ENCODE data around the gene SLC18A3.

The SLC18A3 gene

DNA sequence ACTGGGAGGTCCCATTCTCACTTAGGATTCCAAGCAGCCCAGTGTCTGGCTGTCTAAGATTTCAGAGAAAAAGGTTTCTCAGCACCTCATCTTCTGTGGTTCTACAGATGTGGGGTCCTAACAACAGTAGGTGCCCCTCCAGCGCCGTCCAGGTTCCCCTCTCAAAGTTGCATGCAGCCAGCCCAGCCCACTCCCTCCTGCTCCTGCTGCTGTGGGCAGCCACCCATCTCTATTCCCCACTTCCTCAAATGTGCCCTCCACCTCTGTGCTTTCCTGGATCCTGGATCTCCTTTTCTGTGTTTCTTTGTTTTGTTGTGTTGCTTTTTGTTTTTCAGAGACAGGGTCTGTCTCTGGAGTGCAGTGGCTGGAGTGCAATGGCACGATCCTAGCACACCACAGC is 13.3 kb upstream of the SLC18A3 start:
- H3K36me3 ChIP-seq (ENCODE audit: control insufficient read depth, low read depth, low read length) = no peaks in the 10 kb centered on the region
- peaks cover 3% of the 10 kb centered on the region for H3K27me3 ChIP-seq (ENCODE audit: control insufficient read depth, insufficient read depth, low read length)
- H3K27ac ChIP-seq (ENCODE audit: low read length) = no peak overlapping the region
- H3K9ac ChIP-seq (ENCODE audit: low read length) = no peak overlapping the region
- H3K4me1 ChIP-seq (ENCODE audit: control insufficient read depth, low read depth, low read length) = peaks cover 4% of the 10 kb centered on the region
- no peak overlapping the region for H3K4me3 ChIP-seq (ENCODE audit: low read length)
- H3K9me3 ChIP-seq (ENCODE audit: control insufficient read depth, low read depth, low read length) = no peaks in the 10 kb centered on the region

DNA sequence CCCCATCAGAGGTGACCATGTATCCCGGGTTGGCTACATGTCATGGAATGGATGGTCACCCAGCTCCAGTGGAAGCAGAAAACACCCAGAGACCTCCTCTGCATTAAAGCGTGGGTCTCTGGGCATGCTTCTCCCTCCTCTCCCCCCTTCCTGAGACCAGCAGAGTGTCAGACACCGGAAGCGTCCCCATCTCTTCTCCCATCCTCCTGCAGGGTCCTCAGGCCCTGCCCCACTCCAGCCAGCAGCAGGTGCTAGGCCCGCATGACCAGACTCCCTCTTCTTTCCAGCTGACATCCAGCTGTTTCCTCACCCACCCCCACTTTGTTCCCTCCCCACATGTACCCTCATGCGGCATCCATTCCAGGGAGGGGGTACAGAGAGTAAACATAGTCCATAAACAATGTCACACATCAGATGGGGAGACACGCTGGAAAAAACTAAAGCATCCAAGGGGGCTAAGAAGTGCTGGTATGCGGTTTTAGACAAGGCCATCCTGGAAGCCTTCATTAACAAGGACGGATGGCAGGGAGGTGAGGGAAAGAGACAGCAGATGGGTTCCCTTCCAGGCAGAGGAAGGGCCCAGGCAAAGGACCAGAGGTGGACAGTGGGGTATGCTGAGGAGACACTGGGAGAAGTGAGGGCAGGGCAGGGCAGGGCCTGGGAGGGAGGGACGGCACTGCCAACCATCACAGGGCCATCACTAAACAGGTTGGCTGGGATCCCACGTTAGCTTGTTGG is 12.5 kb upstream of the SLC18A3 start:
- Histone ChIP-seq H3K36me3 (ENCODE audit: control insufficient read depth, low read depth, low read length) (no peaks in the 10 kb centered on the region), H3K27me3 (ENCODE audit: control insufficient read depth, insufficient read depth, low read length) (peaks cover 10% of the 10 kb centered on the region), H3K9ac (ENCODE audit: low read length) (no peak overlapping the region), H3K4me1 (ENCODE audit: control insufficient read depth, low read depth, low read length) (peaks cover 4% of the 10 kb centered on the region), H3K27ac (ENCODE audit: low read length) (no peak overlapping the region), H3K9me3 (ENCODE audit: control insufficient read depth, low read depth, low read length) (no peaks in the 10 kb centered on the region), H3K4me3 (ENCODE audit: low read length) (no peak overlapping the region)

DNA sequence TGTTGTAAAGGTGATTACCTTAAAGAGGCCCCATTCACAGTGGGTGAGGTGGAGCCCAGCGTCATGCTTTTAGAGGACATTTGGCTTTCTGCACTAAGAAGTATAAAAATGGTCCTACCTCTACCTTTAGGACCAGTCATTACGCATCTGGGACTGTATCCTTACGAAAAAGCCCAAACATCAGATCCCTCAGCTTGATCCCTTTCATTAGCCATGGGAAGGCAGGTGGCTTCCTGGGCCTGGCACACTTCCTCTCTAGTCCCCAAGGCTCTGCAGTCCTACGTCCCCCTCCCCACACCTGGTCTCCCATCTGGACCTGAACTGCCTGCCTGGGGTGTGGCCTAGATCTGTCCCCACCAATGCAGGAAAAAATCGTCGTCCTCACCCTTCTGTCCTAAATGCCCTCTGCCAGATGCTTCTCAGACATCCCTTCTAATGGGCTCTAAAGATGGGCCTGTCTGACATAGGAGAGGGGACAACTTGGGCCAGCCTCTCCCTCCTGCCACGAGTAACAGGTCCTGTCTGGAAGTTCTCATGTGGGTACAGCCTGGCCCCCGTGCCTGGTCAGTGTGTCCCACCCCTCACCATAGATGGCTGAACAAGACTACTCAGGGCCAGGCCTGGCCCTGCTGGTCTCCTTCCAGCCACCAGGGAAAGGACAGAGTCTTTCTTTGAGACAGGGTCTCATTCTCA is 11.8 kb upstream of the SLC18A3 start:
- H3K4me1 ChIP-seq (ENCODE audit: control insufficient read depth, low read depth, low read length) = peaks cover 4% of the 10 kb centered on the region
- H3K27me3 ChIP-seq (ENCODE audit: control insufficient read depth, insufficient read depth, low read length) = peaks cover 17% of the 10 kb centered on the region
- no peak overlapping the region for H3K27ac ChIP-seq (ENCODE audit: low read length)
- H3K36me3 ChIP-seq (ENCODE audit: control insufficient read depth, low read depth, low read length) = no peaks in the 10 kb centered on the region
- H3K9me3 ChIP-seq (ENCODE audit: control insufficient read depth, low read depth, low read length) = no peaks in the 10 kb centered on the region
- no peak overlapping the region for H3K9ac ChIP-seq (ENCODE audit: low read length)
- H3K4me3 ChIP-seq (ENCODE audit: low read length) = no peak overlapping the region

GRCh38 chr10:49598986-49599385 is 11.1 kb upstream of the SLC18A3 start:
- Histone ChIP-seq H3K27me3 (ENCODE audit: control insufficient read depth, insufficient read depth, low read length) (peaks cover 24% of the 10 kb centered on the region), H3K4me3 (ENCODE audit: low read length) (no peak overlapping the region), H3K36me3 (ENCODE audit: control insufficient read depth, low read depth, low read length) (no peaks in the 10 kb centered on the region), H3K9ac (ENCODE audit: low read length) (no peak overlapping the region), H3K4me1 (ENCODE audit: control insufficient read depth, low read depth, low read length) (peaks cover 4% of the 10 kb centered on the region), H3K27ac (ENCODE audit: low read length) (no peak overlapping the region), H3K9me3 (ENCODE audit: control insufficient read depth, low read depth, low read length) (no peaks in the 10 kb centered on the region)

GRCh38 chr10:49599546-49599945 is 10.6 kb upstream of the SLC18A3 start:
- H3K27ac ChIP-seq (ENCODE audit: low read length) = no peak overlapping the region
- H3K36me3 ChIP-seq (ENCODE audit: control insufficient read depth, low read depth, low read length) = no peaks in the 10 kb centered on the region
- H3K9me3 ChIP-seq (ENCODE audit: control insufficient read depth, low read depth, low read length) = no peaks in the 10 kb centered on the region
- no peak overlapping the region for H3K4me3 ChIP-seq (ENCODE audit: low read length)
- no peak overlapping the region for H3K9ac ChIP-seq (ENCODE audit: low read length)
- H3K4me1 ChIP-seq (ENCODE audit: control insufficient read depth, low read depth, low read length) = peaks cover 4% of the 10 kb centered on the region
- H3K27me3 ChIP-seq (ENCODE audit: control insufficient read depth, insufficient read depth, low read length) = peaks cover 30% of the 10 kb centered on the region

DNA sequence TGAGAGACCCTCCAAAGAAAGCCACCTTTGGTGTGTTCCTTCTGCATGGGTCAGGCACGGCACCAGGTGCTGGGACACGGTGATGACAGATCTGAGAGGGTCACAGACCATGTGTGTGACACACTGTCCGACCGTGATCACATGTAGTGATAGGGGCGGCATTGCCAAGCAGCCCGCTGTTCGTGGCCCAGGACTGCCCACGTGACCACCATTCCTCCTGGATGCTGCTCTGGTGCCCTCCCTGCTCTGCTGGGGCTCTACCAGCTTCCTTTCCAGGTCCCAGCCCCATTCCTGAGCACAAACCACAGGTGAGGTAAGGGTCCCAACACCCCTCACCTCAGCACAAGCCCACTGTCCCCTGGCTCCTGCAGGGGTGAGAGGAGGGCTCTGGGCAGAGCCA is 10.1 kb upstream of the SLC18A3 start:
- Histone ChIP-seq H3K9ac (ENCODE audit: low read length) (no peak overlapping the region), H3K27ac (ENCODE audit: low read length) (no peak overlapping the region), H3K4me3 (ENCODE audit: low read length) (no peak overlapping the region), H3K4me1 (ENCODE audit: control insufficient read depth, low read depth, low read length) (peaks cover 4% of the 10 kb centered on the region), H3K9me3 (ENCODE audit: control insufficient read depth, low read depth, low read length) (no peaks in the 10 kb centered on the region), H3K27me3 (ENCODE audit: control insufficient read depth, insufficient read depth, low read length) (peaks cover 34% of the 10 kb centered on the region), H3K36me3 (ENCODE audit: control insufficient read depth, low read depth, low read length) (no peaks in the 10 kb centered on the region)

GRCh38 chr10:49600781-49601400 is 9.2 kb upstream of the SLC18A3 start:
- Histone ChIP-seq H3K4me3 (ENCODE audit: low read length) (no peak overlapping the region), H3K27ac (ENCODE audit: low read length) (no peak overlapping the region), H3K27me3 (ENCODE audit: control insufficient read depth, insufficient read depth, low read length) (peaks cover 42% of the 10 kb centered on the region), H3K4me1 (ENCODE audit: control insufficient read depth, low read depth, low read length) (peaks cover 4% of the 10 kb centered on the region), H3K36me3 (ENCODE audit: control insufficient read depth, low read depth, low read length) (no peaks in the 10 kb centered on the region), H3K9ac (ENCODE audit: low read length) (no peak overlapping the region), H3K9me3 (ENCODE audit: control insufficient read depth, low read depth, low read length) (no peaks in the 10 kb centered on the region)

GRCh38 chr10:49601857-49602256 is 8.3 kb upstream of the SLC18A3 start:
- Histone ChIP-seq H3K4me1 (ENCODE audit: control insufficient read depth, low read depth, low read length) (no peaks in the 10 kb centered on the region), H3K36me3 (ENCODE audit: control insufficient read depth, low read depth, low read length) (no peaks in the 10 kb centered on the region), H3K4me3 (ENCODE audit: low read length) (no peak overlapping the region), H3K9me3 (ENCODE audit: control insufficient read depth, low read depth, low read length) (no peaks in the 10 kb centered on the region), H3K27me3 (ENCODE audit: control insufficient read depth, insufficient read depth, low read length) (peaks cover 52% of the 10 kb centered on the region), H3K9ac (ENCODE audit: low read length) (no peak overlapping the region), H3K27ac (ENCODE audit: low read length) (no peak overlapping the region)

DNA sequence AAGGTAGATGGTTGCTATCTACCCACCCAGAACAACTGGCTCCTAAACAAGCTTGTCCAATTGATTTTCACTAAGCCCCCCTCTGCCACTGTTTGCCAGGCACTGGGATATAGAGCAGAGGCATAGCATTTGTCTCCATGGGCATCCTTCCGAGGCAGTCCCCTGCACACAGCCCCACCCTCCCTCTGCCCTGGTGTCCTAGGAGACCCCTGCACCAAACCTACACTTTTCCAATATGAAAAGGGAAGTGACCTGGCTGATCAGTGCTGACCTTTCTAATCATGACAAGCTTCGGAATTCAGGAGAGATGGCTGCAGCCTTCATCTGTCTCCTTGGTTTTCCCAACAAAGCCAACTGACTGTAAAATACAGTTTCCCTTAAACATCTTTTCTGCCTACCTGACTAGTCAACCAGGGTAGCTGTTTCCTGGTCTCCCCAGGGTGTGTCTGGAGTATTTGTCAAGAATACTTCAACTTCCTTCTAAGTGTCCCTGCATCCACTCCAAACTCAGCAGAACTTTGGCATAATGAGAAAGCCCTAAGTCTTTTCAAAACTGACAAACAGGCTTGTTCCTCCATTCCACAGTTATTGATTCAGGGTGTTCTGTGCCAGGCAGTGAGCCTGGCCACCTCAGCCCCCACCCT is 7.6 kb upstream of the SLC18A3 start:
- Histone ChIP-seq H3K27ac (ENCODE audit: low read length) (no peak overlapping the region), H3K36me3 (ENCODE audit: control insufficient read depth, low read depth, low read length) (no peaks in the 10 kb centered on the region), H3K27me3 (ENCODE audit: control insufficient read depth, insufficient read depth, low read length) (peaks cover 59% of the 10 kb centered on the region), H3K9me3 (ENCODE audit: control insufficient read depth, low read depth, low read length) (peaks cover 1% of the 10 kb centered on the region), H3K4me1 (ENCODE audit: control insufficient read depth, low read depth, low read length) (no peaks in the 10 kb centered on the region), H3K9ac (ENCODE audit: low read length) (no peak overlapping the region), H3K4me3 (ENCODE audit: low read length) (no peak overlapping the region)

DNA sequence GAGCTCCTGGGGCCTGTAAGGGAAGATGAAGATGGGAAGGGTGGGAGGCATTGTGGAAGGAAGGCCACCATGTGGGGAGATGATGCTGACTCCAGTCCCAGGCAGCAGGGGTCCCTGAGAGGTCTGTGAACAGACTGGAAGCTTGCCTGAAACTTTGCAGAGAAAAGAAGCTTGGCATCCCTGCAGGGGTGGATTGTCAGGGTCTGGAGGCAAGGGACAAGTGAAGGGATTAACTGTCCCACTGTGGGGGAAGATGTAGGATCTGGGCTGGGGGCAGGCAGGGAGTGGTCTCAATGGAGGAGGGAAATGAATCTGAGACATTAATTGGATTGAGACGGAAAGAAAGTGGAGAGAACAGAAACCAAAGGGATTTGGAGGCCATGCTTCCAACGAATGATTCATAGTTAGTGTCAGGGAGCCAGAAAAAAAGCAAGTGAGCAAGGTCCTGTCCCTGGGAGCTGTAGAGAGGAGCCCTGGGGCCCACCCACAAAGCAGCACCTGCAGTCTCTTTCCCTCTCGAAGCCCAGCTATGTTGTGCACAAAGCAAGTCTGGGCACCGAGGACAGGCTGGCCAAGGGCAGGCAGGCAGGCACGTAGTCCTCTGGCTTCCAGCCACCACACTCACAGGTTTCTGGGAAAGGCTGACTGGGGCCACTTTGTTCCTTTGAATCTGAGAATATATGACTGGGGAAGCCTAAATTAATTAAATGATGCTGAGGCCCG is 4.7 kb upstream of the SLC18A3 start:
- no peak overlapping the region for H3K27ac ChIP-seq (ENCODE audit: low read length)
- peaks cover 86% of the 10 kb centered on the region for H3K27me3 ChIP-seq (ENCODE audit: control insufficient read depth, insufficient read depth, low read length)

DNA sequence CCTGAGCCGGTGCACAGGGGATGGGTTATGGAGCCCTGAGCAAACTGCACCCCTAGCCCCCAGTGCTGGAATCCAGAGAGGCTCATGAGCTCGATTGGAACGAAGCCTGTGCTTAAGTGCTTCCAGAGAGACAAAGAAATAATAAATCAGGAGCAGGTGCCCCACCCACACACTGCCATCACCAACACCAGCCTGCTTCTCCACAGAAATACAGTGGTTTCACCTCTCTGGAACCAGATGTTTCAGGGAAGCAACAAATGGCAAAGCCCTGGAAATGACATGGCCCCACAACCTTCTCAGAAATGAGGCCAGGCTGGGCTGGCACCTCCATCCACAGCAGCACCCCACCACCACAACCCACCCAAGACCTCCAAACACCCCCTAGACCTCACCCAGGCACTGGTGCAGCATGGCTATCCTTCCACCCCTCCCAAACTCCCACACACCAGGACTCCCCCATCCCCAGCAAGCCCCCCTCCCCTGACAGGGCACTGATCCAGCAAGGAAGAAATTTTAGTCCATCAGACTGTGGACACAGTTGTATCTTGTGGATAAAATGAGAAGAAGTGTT is 4.1 kb upstream of the SLC18A3 start:
- no peak overlapping the region for H3K27ac ChIP-seq (ENCODE audit: low read length)
- H3K4me1 ChIP-seq (ENCODE audit: control insufficient read depth, low read depth, low read length) = no peaks in the 10 kb centered on the region
- peaks cover 92% of the 10 kb centered on the region for H3K27me3 ChIP-seq (ENCODE audit: control insufficient read depth, insufficient read depth, low read length)
- no peak overlapping the region for H3K9ac ChIP-seq (ENCODE audit: low read length)
- no peaks in the 10 kb centered on the region for H3K36me3 ChIP-seq (ENCODE audit: control insufficient read depth, low read depth, low read length)
- peaks cover 3% of the 10 kb centered on the region for H3K9me3 ChIP-seq (ENCODE audit: control insufficient read depth, low read depth, low read length)
- no peak overlapping the region for H3K4me3 ChIP-seq (ENCODE audit: low read length)

More for the DNA sequence above, 4.7 kb upstream of the SLC18A3 start:
- H3K4me1 ChIP-seq (ENCODE audit: control insufficient read depth, low read depth, low read length) = no peaks in the 10 kb centered on the region
- no peak overlapping the region for H3K4me3 ChIP-seq (ENCODE audit: low read length)
- H3K9ac ChIP-seq (ENCODE audit: low read length) = no peak overlapping the region
- peaks cover 3% of the 10 kb centered on the region for H3K9me3 ChIP-seq (ENCODE audit: control insufficient read depth, low read depth, low read length)
- no peaks in the 10 kb centered on the region for H3K36me3 ChIP-seq (ENCODE audit: control insufficient read depth, low read depth, low read length)
